Omental fat pad (tissue), 4 donors: ENCODE measurements around the gene RPUSD3. TPM values are rescaled to one million over a fixed set of nuclear protein-coding genes. Genes with fewer than 3 reads are reported as not detected.

Source experiments
- ATAC-seq: fragments of 150-250 bp; one replicate; pipeline ENCODE4 v1.9.1; 2016; ENCODE audit warnings: mild to moderate bottlenecking, moderate library complexity; ENCODE audit not compliant: low FRiP score
- DNase-seq: peaks from one replicate; pipeline ENCODE4 v3.0.0-alpha.2; 2019; ENCODE audit warnings: low spot score
- CTCF ChIP-seq, 3 donors: fragments of 450-650 bp; IDR thresholded peaks; one replicate each; pipeline ENCODE4 v1.5.1; 2016 to 2017; ENCODE audit warnings: antibody characterized with exemption in 3 of 3, mild to moderate bottlenecking in 3 of 3, moderate library complexity in 2 of 3
- total RNA-seq, 4 donors: library from RNA; depleted of rRNA; stranded (reverse); fragments of >200 nt; gene quantifications; one replicate each; pipeline ENCODE4 v1.1.0, GENCODE V29; 2016

Gene RPUSD3
- total RNA-seq, 4 donors from 2014 or later = 18.4 to 44.9 (median 35.4) TPM

DNA sequence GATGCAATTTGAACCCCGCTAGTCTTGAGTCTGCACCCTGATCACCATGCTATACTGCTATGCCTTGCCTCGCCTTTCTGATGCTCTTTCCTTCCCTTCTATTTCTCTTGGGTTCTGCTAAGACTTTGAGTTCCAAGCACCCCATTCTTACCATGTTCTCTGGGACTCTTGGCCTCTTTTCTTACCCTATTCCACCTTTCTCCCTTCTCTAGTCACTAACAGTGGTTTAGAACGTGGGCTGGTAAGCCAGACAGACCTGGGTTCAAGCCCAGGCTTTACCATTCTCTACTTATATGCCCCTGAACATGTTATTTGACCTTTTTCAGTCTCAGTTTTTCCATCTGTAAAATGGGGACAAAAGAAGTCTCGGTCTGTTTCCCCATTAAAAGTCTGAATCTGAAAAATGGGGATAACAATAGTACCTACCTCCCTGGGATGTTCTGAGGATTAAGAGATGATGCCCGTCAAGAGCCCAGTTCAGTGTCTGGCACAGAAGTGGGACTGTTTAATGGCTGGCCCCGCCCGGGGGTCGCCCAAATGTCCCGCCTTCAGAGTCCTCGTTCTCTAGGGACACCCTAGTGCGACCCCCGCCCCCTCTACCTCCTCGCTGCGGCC is 51.9 kb downstream of the RPUSD3 start:
- DNase-seq (no peak), ATAC-seq (no peak)
- TF ChIP-seq CTCF (IDR thresholded peaks at IDR 0.05) = no peak

DNA sequence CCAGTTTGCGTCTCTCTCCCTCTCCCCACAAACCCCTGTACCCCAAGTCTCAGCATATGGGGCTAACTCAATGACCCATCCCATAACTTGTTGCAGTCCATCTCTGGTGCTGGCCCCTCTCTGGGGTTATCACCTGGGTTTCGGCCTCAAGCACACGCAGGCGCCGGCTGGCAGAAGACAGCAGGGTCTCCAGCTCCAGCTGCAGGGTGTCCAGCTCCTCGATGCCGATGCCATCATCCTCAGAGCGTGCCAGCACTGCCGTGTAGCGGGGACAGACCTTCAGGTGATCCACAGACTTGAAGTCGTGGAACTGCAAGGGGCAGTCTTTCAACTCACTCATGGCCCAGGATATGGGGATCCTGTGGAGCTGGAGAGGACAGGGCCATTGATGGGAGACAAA is 52.7 kb downstream of the RPUSD3 start:
- DNase-seq = no peak
- ATAC-seq = no peak
- no peak for TF ChIP-seq CTCF (IDR thresholded peaks at IDR 0.05)

Other genes starting within 250 kb of the RPUSD3 start
- 10 to 100 TPM; 23.5 to 43.5 (median 32.4) TPM for gene MTMR14, start 194.5 kb downstream of the RPUSD3 start, total RNA-seq
- not detected for gene CPNE9, start 140.2 kb downstream of the RPUSD3 start, total RNA-seq
- 10 to 100 TPM; 15.6 to 35.7 (median 17.8) TPM for gene BRPF1, start 112.3 kb downstream of the RPUSD3 start, total RNA-seq
- 10 to 100 TPM; 15.6 to 27.1 (median 19.5) TPM for gene OGG1, start 94.1 kb downstream of the RPUSD3 start, total RNA-seq
- 100 to 1,000 TPM in 1 of 4 donors, 10 to 100 TPM in 3; 50.9 to 180 (median 77.6) TPM for gene CAMK1, start 74.1 kb downstream of the RPUSD3 start, total RNA-seq
- 10 to 100 TPM; 45.0 to 61.1 (median 52.2) TPM for gene TADA3, start 51.5 kb downstream of the RPUSD3 start, total RNA-seq
- 100 to 1,000 TPM in 3 of 4 donors, 10 to 100 TPM in 1; 99.0 to 141 (median 122) TPM for gene ARPC4, start 50.9 kb downstream of the RPUSD3 start, total RNA-seq
- gene TTLL3, start 33.7 kb downstream of the RPUSD3 start, total RNA-seq = 10 to 100 TPM; 40.4 to 91.1 (median 54.7) TPM
- 1,000 to 10,000 TPM in 1 of 4 donors, 100 to 1,000 TPM in 3; 318 to 1,481 (median 713) TPM for gene CIDEC, start 36.2 kb upstream of the RPUSD3 start, total RNA-seq
- 10 to 100 TPM; 50.4 to 91.0 (median 75.6) TPM for gene JAGN1, start 46.6 kb upstream of the RPUSD3 start, total RNA-seq
- 10 to 100 TPM in 2 of 4 donors, 1 to 10 TPM in 2; 7.7 to 13.8 (median 10.3) TPM for gene IL17RE, start 58.8 kb upstream of the RPUSD3 start, total RNA-seq
- gene IL17RC, start 73.1 kb upstream of the RPUSD3 start, total RNA-seq = 10 to 100 TPM; 53.4 to 97.6 (median 58.2) TPM
- gene CRELD1, start 89.8 kb upstream of the RPUSD3 start, total RNA-seq = 10 to 100 TPM; 26.8 to 52.3 (median 38.4) TPM
- 1 to 10 TPM; 1.1 to 2.8 (median 1.3) TPM for gene PRRT3, start 108.4 kb upstream of the RPUSD3 start, total RNA-seq
- 100 to 1,000 TPM in 1 of 4 donors, 10 to 100 TPM in 3; 50.8 to 116 (median 71.5) TPM for gene EMC3, start 142.8 kb upstream of the RPUSD3 start, total RNA-seq
- gene FANCD2, start 182.4 kb upstream of the RPUSD3 start, total RNA-seq = 1 to 10 TPM; 1.7 to 3.5 (median 3.3) TPM